OCI-LY1 (cell line): ENCODE measurements around the gene CENPO.

Experiments
- EZH2 ChIP-seq: fragments of 200-600 bp; sonication (generic), shearing (Covaris generic); IDR thresholded peaks from 2 replicates; pipeline ENCODE4 v1.8.0; 2017; ENCODE audit warnings: borderline replicate concordance, mixed run types, mild to moderate bottlenecking, antibody characterized with exemption, low read length, moderate library complexity, mixed read lengths
- TF ChIP-seq, protein P1 (sequence below): fragments of 200-600 bp; sonication (generic), shearing (Covaris generic); IDR thresholded peaks from 2 replicates; pipeline ENCODE4 v1.5.1; 2017; ENCODE audit warnings: mild to moderate bottlenecking, antibody characterized with exemption, low read length, moderate library complexity, mixed read lengths

GRCh38 chr2:24871852-24872333, 78.7 kb downstream of the CENPO start:
- TF ChIP-seq EZH2: no peak
- TF ChIP-seq, protein P1, sequence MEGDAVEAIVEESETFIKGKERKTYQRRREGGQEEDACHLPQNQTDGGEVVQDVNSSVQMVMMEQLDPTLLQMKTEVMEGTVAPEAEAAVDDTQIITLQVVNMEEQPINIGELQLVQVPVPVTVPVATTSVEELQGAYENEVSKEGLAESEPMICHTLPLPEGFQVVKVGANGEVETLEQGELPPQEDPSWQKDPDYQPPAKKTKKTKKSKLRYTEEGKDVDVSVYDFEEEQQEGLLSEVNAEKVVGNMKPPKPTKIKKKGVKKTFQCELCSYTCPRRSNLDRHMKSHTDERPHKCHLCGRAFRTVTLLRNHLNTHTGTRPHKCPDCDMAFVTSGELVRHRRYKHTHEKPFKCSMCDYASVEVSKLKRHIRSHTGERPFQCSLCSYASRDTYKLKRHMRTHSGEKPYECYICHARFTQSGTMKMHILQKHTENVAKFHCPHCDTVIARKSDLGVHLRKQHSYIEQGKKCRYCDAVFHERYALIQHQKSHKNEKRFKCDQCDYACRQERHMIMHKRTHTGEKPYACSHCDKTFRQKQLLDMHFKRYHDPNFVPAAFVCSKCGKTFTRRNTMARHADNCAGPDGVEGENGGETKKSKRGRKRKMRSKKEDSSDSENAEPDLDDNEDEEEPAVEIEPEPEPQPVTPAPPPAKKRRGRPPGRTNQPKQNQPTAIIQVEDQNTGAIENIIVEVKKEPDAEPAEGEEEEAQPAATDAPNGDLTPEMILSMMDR: no peak
